ENCODE measurements around the gene FBXO21.
"Not testable (repeated sequence)": the region's sequence is repeated elsewhere in the genome, so short reads cannot be mapped to it uniquely, and the experiment has no call there.

Gene FBXO21

GRCh38 chr12:117199956-117200744, 9.9 kb upstream of the FBXO21 start:
- DNase-seq = not testable (repeated sequence)

GRCh38 chr12:117196334-117196733, 6.1 kb upstream of the FBXO21 start:
- DNase-seq = not testable (repeated sequence)

- not testable (repeated sequence) for DNase-seq
Observed at GRCh38 chr12:117195027-117195426, 4.8 kb upstream of the FBXO21 start.

GRCh38 chr12:117193903-117194302, 3.6 kb upstream of the FBXO21 start:
- DNase-seq = no peak

- DNase-seq = not testable (repeated sequence)
Observed at GRCh38 chr12:117192581-117192980, 2.3 kb upstream of the FBXO21 start.

- DNase-seq = no peak
Observed at GRCh38 chr12:117192057-117192456, 1.8 kb upstream of the FBXO21 start.

GRCh38 chr12:117189725-117190209, 503 bp downstream of the FBXO21 start:
- no peak for DNase-seq

- DNase-seq = no peak
Observed at GRCh38 chr12:117188961-117189724, 1.1 kb downstream of the FBXO21 start.

- DNase-seq = no peak
Observed at GRCh38 chr12:117188121-117188665, 2.1 kb downstream of the FBXO21 start.

GRCh38 chr12:117187421-117187820, 2.8 kb downstream of the FBXO21 start:
- DNase-seq = no peak

GRCh38 chr12:117182866-117183265, 7.4 kb downstream of the FBXO21 start:
- no peak for DNase-seq

- DNase-seq = not testable (repeated sequence)
Observed at GRCh38 chr12:117181468-117181843, 8.8 kb downstream of the FBXO21 start.

GRCh38 chr12:117180758-117181467, 9.4 kb downstream of the FBXO21 start:
- no peak for DNase-seq

- no peak for DNase-seq
Observed at GRCh38 chr12:117178745-117179144, 11.5 kb downstream of the FBXO21 start.

GRCh38 chr12:117178301-117178700, 12.0 kb downstream of the FBXO21 start:
- DNase-seq = no peak

- DNase-seq = no peak
Observed at GRCh38 chr12:117172168-117172567, 18.1 kb downstream of the FBXO21 start.

GRCh38 chr12:117171499-117172162, 18.6 kb downstream of the FBXO21 start:
- no peak for DNase-seq

GRCh38 chr12:117169548-117169947, 20.7 kb downstream of the FBXO21 start:
- DNase-seq = no peak

- no peak for DNase-seq
Observed at GRCh38 chr12:117168976-117169375, 21.3 kb downstream of the FBXO21 start.

- DNase-seq = no peak
Observed at GRCh38 chr12:117167769-117168168, 22.5 kb downstream of the FBXO21 start.

- no peak for DNase-seq
Observed at GRCh38 chr12:117166107-117166506, 24.2 kb downstream of the FBXO21 start.

- no peak for DNase-seq
Observed at GRCh38 chr12:117165342-117165741, 24.9 kb downstream of the FBXO21 start.

GRCh38 chr12:117162633-117163032, 27.6 kb downstream of the FBXO21 start:
- no peak for DNase-seq
